Astrocyte (in vitro differentiated cells and primary cell): ENCODE data around the gene NELFB.

Source experiments
- CTCF ChIP-seq: IDR thresholded peaks from 2 replicates; pipeline ENCODE4 v1.5.1; 2011; ENCODE audit warnings: low read depth, mild to moderate bottlenecking, inconsistent platforms, low read length, moderate library complexity; ENCODE audit not compliant: insufficient read depth
- EZH2 ChIP-seq: IDR thresholded peaks from 2 replicates; pipeline ENCODE4 v1.6.1; 2012; ENCODE audit warnings: mild to moderate bottlenecking, low read length, inconsistent platforms; ENCODE audit not compliant: insufficient read depth

- TF ChIP-seq CTCF, result no peak
- TF ChIP-seq EZH2, result no peak
Measured at GRCh38 chr9:137315581-137316011, 60.5 kb downstream of the NELFB start.
